Endothelial cell of umbilical vein (primary cell): ENCODE data around the gene ARHGEF28. TPM values are rescaled to one million over a fixed set of nuclear protein-coding genes. Genes with fewer than 3 reads are reported as not detected.

Source experiments
- BruUV-seq: library from RNA; stranded (reverse); fragments of 400-500 nt; replicated peaks from 2 replicates; lab custom pipeline; 2021; lab: Mats Ljungman, UMichigan
- CTCF ChIA-PET: fragments of 300-600, 350-600 bp; sonication (Branson Sonifier 250); formaldehyde crosslinking; loops from one replicate; lab custom pipeline; 2021; ENCODE audit warnings: antibody characterized with exemption, inconsistent platforms; lab: Charles Lee
- POLR2A ChIA-PET: fragments of 300-600, 350-600 bp; sonication (Branson Sonifier 250); formaldehyde crosslinking; loops from one replicate; lab custom pipeline; 2021; ENCODE audit warnings: antibody characterized with exemption, inconsistent platforms; lab: Charles Lee
- DNase-seq: peaks from one replicate; pipeline ENCODE4 v3.0.0-alpha.2; 2011; ENCODE audit warnings: low read depth, low spot score
- FAIRE-seq: peaks from 2 replicates; lab custom pipeline; 2011; peaks lifted over from hg19 to GRCh38; lab: Jason Lieb, UNC
- H2AFZ ChIP-seq: 2 replicates; pipeline ENCODE4 v1.6.0; 2012; ENCODE audit warnings: low read depth, low read length, control low read depth, inconsistent platforms
- H3K27ac ChIP-seq: 2 replicates; pipeline ENCODE4 v1.5.1; 2011; ENCODE audit warnings: low read depth, mild to moderate bottlenecking, control low read depth, low read length, moderate library complexity; ENCODE audit not compliant: insufficient read depth
- H3K27me3 ChIP-seq, 2 experiments: 2 replicates each; pipeline versions ENCODE4 v1.6.0 to v1.6.1; 2011; ENCODE audit warnings: low read length in 2 of 2, mixed read lengths in 1 of 2; ENCODE audit not compliant: control insufficient read depth in 2 of 2, insufficient read depth in 2 of 2
- H3K36me3 ChIP-seq, 2 experiments: 2 replicates in 1 of 2; 3 replicates in 1 of 2; pipeline ENCODE4 v1.5.1; 2011; ENCODE audit warnings: low read length in 2 of 2, mild to moderate bottlenecking in 1 of 2, moderate library complexity in 1 of 2; ENCODE audit not compliant: control insufficient read depth in 2 of 2, insufficient read depth in 2 of 2; ENCODE audit errors: extremely low read depth in 1 of 2
- H3K4me1 ChIP-seq: 3 replicates; pipeline ENCODE4 v1.5.1; 2011; ENCODE audit warnings: mild to moderate bottlenecking, low read length; ENCODE audit not compliant: control insufficient read depth, insufficient read depth; ENCODE audit errors: extremely low read depth
- H3K4me2 ChIP-seq: 2 replicates; pipeline ENCODE4 v1.6.1; 2011; ENCODE audit warnings: low read length, control low read depth, mixed read lengths; ENCODE audit not compliant: insufficient read depth
- H3K4me3 ChIP-seq, 3 experiments: fragments of 200-600 bp in 1 of 3; sonication (generic), shearing (Covaris generic) in 1 of 3; replicated peaks in 1 of 3; 2 replicates each; pipeline ENCODE4 v1.5.1; 2011 to 2016; ENCODE audit warnings: control low read depth in 3 of 3, low read length in 3 of 3, mild to moderate bottlenecking in 2 of 3, inconsistent platforms in 1 of 3, low read depth in 1 of 3, moderate library complexity in 1 of 3; ENCODE audit not compliant: insufficient read depth in 1 of 3
- H3K79me2 ChIP-seq: 2 replicates; pipeline ENCODE4 v1.6.0; 2012; ENCODE audit warnings: low read length, inconsistent platforms; ENCODE audit not compliant: control insufficient read depth, insufficient read depth
- H3K9ac ChIP-seq: replicated peaks from 2 replicates; pipeline ENCODE3; 2011; ENCODE audit warnings: low read length, control low read depth; ENCODE audit not compliant: insufficient read depth; ENCODE audit errors: extremely low read depth
- H3K9me1 ChIP-seq: replicated peaks from 3 replicates; pipeline ENCODE4 v1.6.0; 2011; ENCODE audit warnings: mild to moderate bottlenecking, low read length; ENCODE audit not compliant: control insufficient read depth, insufficient read depth; ENCODE audit errors: extremely low read depth
- H3K9me3 ChIP-seq: replicated peaks from 2 replicates; pipeline ENCODE4 v1.5.1; 2012; ENCODE audit warnings: low read length, inconsistent platforms; ENCODE audit not compliant: control insufficient read depth, insufficient read depth
- H4K20me1 ChIP-seq: replicated peaks from 2 replicates; pipeline ENCODE3; 2011; ENCODE audit warnings: mild to moderate bottlenecking, low read length; ENCODE audit not compliant: control insufficient read depth, insufficient read depth; ENCODE audit errors: extremely low read depth
- CTCF ChIP-seq, 2 donors: IDR thresholded peaks; 1 replicate in 1 of 2; 2 replicates in 1 of 2; pipeline ENCODE4 v1.5.1; 2011; ENCODE audit warnings: low read length in 2 of 2, mild to moderate bottlenecking in 2 of 2, moderate library complexity in 2 of 2, control low read depth in 1 of 2, inconsistent platforms in 1 of 2, low read depth in 1 of 2; ENCODE audit not compliant: insufficient read depth in 1 of 2; ENCODE audit errors: extremely low read depth in 1 of 2
- EZH2 ChIP-seq: IDR thresholded peaks from 2 replicates; pipeline ENCODE4 v1.6.1; 2012; ENCODE audit warnings: borderline replicate concordance, low read depth, mild to moderate bottlenecking, moderate library complexity, low read length, inconsistent platforms; ENCODE audit not compliant: severe bottlenecking
- FOS ChIP-seq: IDR thresholded peaks from 2 replicates; pipeline ENCODE4 v1.6.1; 2011; ENCODE audit warnings: mild to moderate bottlenecking, low read length, moderate library complexity, borderline replicate concordance; ENCODE audit not compliant: insufficient read depth
- GATA2 ChIP-seq: IDR thresholded peaks from 2 replicates; pipeline ENCODE4 v1.7.0; 2011; ENCODE audit warnings: low read depth, mild to moderate bottlenecking, moderate library complexity, mixed read lengths, low read length; ENCODE audit not compliant: insufficient read length, insufficient read depth
- JUN ChIP-seq: IDR thresholded peaks from 2 replicates; pipeline ENCODE4 v1.6.1; 2011; ENCODE audit warnings: borderline replicate concordance, low read depth; ENCODE audit not compliant: insufficient read length, insufficient read depth
- MYC ChIP-seq: IDR thresholded peaks from one replicate; pipeline ENCODE4 v1.6.1; 2011; ENCODE audit warnings: mild to moderate bottlenecking, low read depth, low read length
- POLR2A ChIP-seq: IDR thresholded peaks from 2 replicates; pipeline ENCODE4 v1.6.1; 2012; ENCODE audit warnings: low read depth, mild to moderate bottlenecking, control low read depth, low read length
- POLR2AphosphoS5 ChIP-seq: IDR thresholded peaks from 2 replicates; pipeline ENCODE4 v1.6.1; 2012; ENCODE audit warnings: low read depth, mild to moderate bottlenecking, control low read depth, low read length, moderate library complexity; ENCODE audit not compliant: insufficient read depth
- dilution Hi-C: fragments of 300-500 bp; cut with MboI; formaldehyde crosslinking; loops from one replicate; pipeline ENCODE4 v1.15.0; 2019; ENCODE audit warnings: low sequenced_read_pairs; ENCODE audit not compliant: extremely low pct_ligation_motif_present
- intact Hi-C: fragments of 100-400 bp; cut with micrococcal nuclease; formaldehyde crosslinking; loops from one replicate; pipeline ENCODE4 v1.10.0; 2022
- polyA plus RNA-seq, 4 experiments: library from polyadenylated mRNA; depleted of rRNA in 3 of 4; stranded (reverse) in 3 of 4; unstranded in 1 of 4; fragments of >200 nt; gene quantifications; 2 replicates each; pipeline versions ENCODE4 v1.2.1 to v1.2.3, GENCODE V29; 2011 to 2012; ENCODE audit warnings: missing spikeins in 1 of 4
- total RNA-seq: library from RNA; stranded (reverse); gene quantifications from 2 replicates; pipeline ENCODE4 v1.2.3, GENCODE V29; 2021
- TF ChIP-seq, protein P1 (sequence below): IDR thresholded peaks from 2 replicates; pipeline ENCODE4 v1.6.1; 2011; ENCODE audit not compliant: insufficient read depth, insufficient read length

The ARHGEF28 gene
- total and polyA plus RNA-seq, 2 donors (not counting 3 experiments of a cell fraction or from before 2014, with no cell fraction given): 29.5 to 108 TPM

DNA sequence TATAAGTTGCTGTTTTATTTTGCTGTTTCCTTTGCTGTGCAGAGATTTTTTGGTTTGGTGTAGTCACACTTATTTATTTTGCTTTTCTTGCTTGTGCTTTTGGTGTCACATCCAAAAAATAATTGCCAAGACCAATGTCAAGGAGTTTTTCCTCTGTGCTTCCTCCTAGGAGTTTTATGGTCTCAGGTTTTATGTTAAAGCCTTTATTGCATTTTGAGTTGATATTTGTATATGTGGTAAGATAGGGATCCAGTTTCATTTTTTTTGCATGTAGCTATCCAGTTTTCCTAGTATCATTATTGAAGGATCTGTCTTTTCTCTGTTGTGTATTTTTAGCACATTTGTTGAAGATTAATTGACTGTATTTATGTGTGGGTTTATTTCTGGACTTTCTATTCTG, 210.6 kb downstream of the ARHGEF28 start:
- DNase-seq (no peak), FAIRE-seq (no peak)
- TF ChIP-seq, protein P1, sequence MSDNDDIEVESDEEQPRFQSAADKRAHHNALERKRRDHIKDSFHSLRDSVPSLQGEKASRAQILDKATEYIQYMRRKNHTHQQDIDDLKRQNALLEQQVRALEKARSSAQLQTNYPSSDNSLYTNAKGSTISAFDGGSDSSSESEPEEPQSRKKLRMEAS: no peak
- TF ChIP-seq CTCF (IDR thresholded peaks at IDR 0.05; ENCODE audit: extremely low read depth in 1 of 2, insufficient read depth in 1 of 2, low read depth in 1 of 2, low read length in 2 of 2) (no peak), EZH2 (no peak), MYC (no peak), POLR2AphosphoS5 (no peak), POLR2A (no peak), FOS (no peak), JUN (no peak), GATA2 (no peak)
- Histone ChIP-seq H3K9ac (no peak overlapping the region), H3K9me1 (no peaks in the 10 kb centered on the region), H3K27ac (no peak overlapping the region), H2AFZ (no peak overlapping the region), H3K27me3 (no peaks in the 10 kb centered on the region), H3K36me3 (peaks cover 7 to 17% of the 10 kb centered on the region in 2 experiments), H3K9me3 (no peaks in the 10 kb centered on the region), H3K4me1 (peaks cover 12% of the 10 kb centered on the region), H3K4me2 (no peak overlapping the region), H4K20me1 (peaks cover 4% of the 10 kb centered on the region), H3K79me2 (peaks cover 28% of the 10 kb centered on the region), H3K4me3 (no peak overlapping the region)
- ChIA-PET CTCF (no interaction called here), POLR2A (no interaction called here)
- intact Hi-C loops (no loop called here), dilution Hi-C loops (no loop called here)
- BruUV-seq: no TSS peak
